ENCODE measurements around the gene SCN3A.

- no peak for TF ChIP-seq POLR2A (IDR thresholded peaks at IDR 0.05)
- TF ChIP-seq, protein P1, sequence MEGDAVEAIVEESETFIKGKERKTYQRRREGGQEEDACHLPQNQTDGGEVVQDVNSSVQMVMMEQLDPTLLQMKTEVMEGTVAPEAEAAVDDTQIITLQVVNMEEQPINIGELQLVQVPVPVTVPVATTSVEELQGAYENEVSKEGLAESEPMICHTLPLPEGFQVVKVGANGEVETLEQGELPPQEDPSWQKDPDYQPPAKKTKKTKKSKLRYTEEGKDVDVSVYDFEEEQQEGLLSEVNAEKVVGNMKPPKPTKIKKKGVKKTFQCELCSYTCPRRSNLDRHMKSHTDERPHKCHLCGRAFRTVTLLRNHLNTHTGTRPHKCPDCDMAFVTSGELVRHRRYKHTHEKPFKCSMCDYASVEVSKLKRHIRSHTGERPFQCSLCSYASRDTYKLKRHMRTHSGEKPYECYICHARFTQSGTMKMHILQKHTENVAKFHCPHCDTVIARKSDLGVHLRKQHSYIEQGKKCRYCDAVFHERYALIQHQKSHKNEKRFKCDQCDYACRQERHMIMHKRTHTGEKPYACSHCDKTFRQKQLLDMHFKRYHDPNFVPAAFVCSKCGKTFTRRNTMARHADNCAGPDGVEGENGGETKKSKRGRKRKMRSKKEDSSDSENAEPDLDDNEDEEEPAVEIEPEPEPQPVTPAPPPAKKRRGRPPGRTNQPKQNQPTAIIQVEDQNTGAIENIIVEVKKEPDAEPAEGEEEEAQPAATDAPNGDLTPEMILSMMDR (IDR thresholded peaks at IDR 0.05 in 8 of 11, conservative IDR thresholded peaks at IDR 0.05 in 3 of 11) = peak in 9 of 11 experiments; percentile 17 to 61 (median 54)
Observed at GRCh38 chr2:165203689-165204559, at the start of gene SCN3A.

All from spleen (tissue), 7 donors.